ENCODE measurements around the gene PACS1.

The PACS1 gene

GRCh38 chr11:66221726-66222236 is 151.7 kb downstream of the PACS1 start:
- H3K4me2 ChIP-seq (ENCODE audit: low read length): no peak overlapping the region
- no peaks in the 10 kb centered on the region for H3K9me2 ChIP-seq (ENCODE audit: low read depth, low read length)
- H3K27me3 ChIP-seq (ENCODE audit: insufficient read depth, low read length): no peaks in the 10 kb centered on the region
- H3K4me1 ChIP-seq (ENCODE audit: insufficient read depth, low read length, severe bottlenecking): peaks cover 9% of the 10 kb centered on the region
- H4K20me1 ChIP-seq (ENCODE audit: insufficient read depth, low read length): no peaks in the 10 kb centered on the region
- H3K27ac ChIP-seq (ENCODE audit: low read depth, low read length, poor library complexity, severe bottlenecking): peak overlapping the region; percentile 57
- H3F3A ChIP-seq (ENCODE audit: insufficient read depth, low read length): no peaks in the 10 kb centered on the region
- no peak overlapping the region for H3K4me3 ChIP-seq (ENCODE audit: low read depth, low read length, poor library complexity, severe bottlenecking)
- no peaks in the 10 kb centered on the region for H3K79me2 ChIP-seq (ENCODE audit: insufficient read depth, low read length)
- H2AFZ ChIP-seq (ENCODE audit: low read length): no peak overlapping the region
- H3K9me3 ChIP-seq (ENCODE audit: low read length): no peaks in the 10 kb centered on the region
- TF ChIP-seq EZH2 (IDR thresholded peaks at IDR 0.05; ENCODE audit: borderline replicate concordance, low read length): no peak
- no peak for TF ChIP-seq CTCF (IDR thresholded peaks at IDR 0.05; ENCODE audit: low read length)
- H3K9ac ChIP-seq (ENCODE audit: low read length): no peak overlapping the region
- H3K36me3 ChIP-seq (ENCODE audit: insufficient read depth, low read length): peaks cover 65% of the 10 kb centered on the region

GRCh38 chr11:66222358-66223149 is 152.5 kb downstream of the PACS1 start:
- H3K9me2 ChIP-seq (ENCODE audit: low read depth, low read length): no peaks in the 10 kb centered on the region
- no peaks in the 10 kb centered on the region for H3F3A ChIP-seq (ENCODE audit: insufficient read depth, low read length)
- H3K9me3 ChIP-seq (ENCODE audit: low read length): no peaks in the 10 kb centered on the region
- no peaks in the 10 kb centered on the region for H3K27me3 ChIP-seq (ENCODE audit: insufficient read depth, low read length)
- TF ChIP-seq EZH2 (IDR thresholded peaks at IDR 0.05; ENCODE audit: borderline replicate concordance, low read length) (no peak), CTCF (IDR thresholded peaks at IDR 0.05; ENCODE audit: low read length) (peak; percentile 100)
- H3K4me2 ChIP-seq (ENCODE audit: low read length): 0 out of 2 replicates have a peak overlapping the region, but pooled peaks have one; percentile 16
- H3K79me2 ChIP-seq (ENCODE audit: insufficient read depth, low read length): no peaks in the 10 kb centered on the region
- no peak overlapping the region for H3K4me3 ChIP-seq (ENCODE audit: low read depth, low read length, poor library complexity, severe bottlenecking)
- peaks cover 9% of the 10 kb centered on the region for H3K4me1 ChIP-seq (ENCODE audit: insufficient read depth, low read length, severe bottlenecking)
- no peak overlapping the region for H2AFZ ChIP-seq (ENCODE audit: low read length)
- H4K20me1 ChIP-seq (ENCODE audit: insufficient read depth, low read length): no peaks in the 10 kb centered on the region
- peak overlapping the region; percentile 57 for H3K27ac ChIP-seq (ENCODE audit: low read depth, low read length, poor library complexity, severe bottlenecking)
- peaks cover 59% of the 10 kb centered on the region for H3K36me3 ChIP-seq (ENCODE audit: insufficient read depth, low read length)
- H3K9ac ChIP-seq (ENCODE audit: low read length): peak overlapping the region; percentile 20; the same call in 1 of the 2 replicates

GRCh38 chr11:66224226-66224855 is 154.3 kb downstream of the PACS1 start:
- H3K79me2 ChIP-seq (ENCODE audit: insufficient read depth, low read length): no peaks in the 10 kb centered on the region
- no peaks in the 10 kb centered on the region for H3K27me3 ChIP-seq (ENCODE audit: insufficient read depth, low read length)
- no peaks in the 10 kb centered on the region for H4K20me1 ChIP-seq (ENCODE audit: insufficient read depth, low read length)
- no peaks in the 10 kb centered on the region for H3F3A ChIP-seq (ENCODE audit: insufficient read depth, low read length)
- no peak overlapping the region for H3K4me3 ChIP-seq (ENCODE audit: low read depth, low read length, poor library complexity, severe bottlenecking)
- H3K9me3 ChIP-seq (ENCODE audit: low read length): no peaks in the 10 kb centered on the region
- H3K4me1 ChIP-seq (ENCODE audit: insufficient read depth, low read length, severe bottlenecking): peaks cover 9% of the 10 kb centered on the region
- H3K4me2 ChIP-seq (ENCODE audit: low read length): no peak overlapping the region
- no peak overlapping the region for H3K9ac ChIP-seq (ENCODE audit: low read length)
- no peak overlapping the region for H2AFZ ChIP-seq (ENCODE audit: low read length)
- peaks cover 56% of the 10 kb centered on the region for H3K36me3 ChIP-seq (ENCODE audit: insufficient read depth, low read length)
- TF ChIP-seq EZH2 (IDR thresholded peaks at IDR 0.05; ENCODE audit: borderline replicate concordance, low read length): no peak
- no peak for TF ChIP-seq CTCF (IDR thresholded peaks at IDR 0.05; ENCODE audit: low read length)
- H3K27ac ChIP-seq (ENCODE audit: low read depth, low read length, poor library complexity, severe bottlenecking): no peak overlapping the region
- H3K9me2 ChIP-seq (ENCODE audit: low read depth, low read length): no peaks in the 10 kb centered on the region

All from OCI-LY1 (cell line).